Activated CD8-positive, alpha-beta memory T cell treated with anti-CD3 and anti-CD28 coated beads for 4 hours (primary cell): ENCODE results near the gene SCRT2.
"Not testable (repeated sequence)": the region's sequence is repeated elsewhere in the genome, so short reads cannot be mapped to it uniquely, and the experiment has no call there.

Experiments used
- DNase-seq, 2 donors: peaks; one replicate each; pipeline ENCODE4 v3.0.0-alpha.2; 2020; ENCODE audit warnings: low read depth in 2 of 2

The SCRT2 gene

DNA sequence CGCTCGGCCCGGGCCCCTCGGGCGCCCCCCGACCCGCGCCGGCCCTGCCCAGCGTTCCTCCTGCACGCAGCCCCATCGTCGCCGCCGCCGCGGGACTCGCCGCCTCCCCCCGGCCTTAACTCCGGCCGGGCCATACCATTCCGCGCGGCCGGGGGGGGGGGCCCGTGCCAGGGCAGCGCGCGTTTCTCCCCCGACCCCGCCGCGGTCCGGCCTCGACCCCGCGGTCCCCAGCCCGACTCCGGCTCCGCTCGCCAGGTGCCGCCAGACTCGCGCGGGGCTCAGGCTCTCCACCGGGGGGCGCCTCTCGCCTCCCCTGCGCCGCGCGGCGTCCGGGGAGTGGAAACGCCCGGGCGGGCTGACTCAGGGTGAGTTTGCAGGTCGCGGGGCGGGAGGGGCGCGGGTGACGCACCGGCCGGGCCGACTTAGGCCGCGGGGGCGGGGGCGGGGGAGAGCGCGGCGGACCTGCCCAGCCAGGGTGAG, 22.5 kb downstream of the SCRT2 start, which contains the start of gene SRXN1:
Gene SRXN1 (minus strand): TSS at position 91 of the 480 bp plus-strand sequence. CDS start 15 bp downstream, at position 76.
- peak; percentile 69 to 71 for DNase-seq

DNA sequence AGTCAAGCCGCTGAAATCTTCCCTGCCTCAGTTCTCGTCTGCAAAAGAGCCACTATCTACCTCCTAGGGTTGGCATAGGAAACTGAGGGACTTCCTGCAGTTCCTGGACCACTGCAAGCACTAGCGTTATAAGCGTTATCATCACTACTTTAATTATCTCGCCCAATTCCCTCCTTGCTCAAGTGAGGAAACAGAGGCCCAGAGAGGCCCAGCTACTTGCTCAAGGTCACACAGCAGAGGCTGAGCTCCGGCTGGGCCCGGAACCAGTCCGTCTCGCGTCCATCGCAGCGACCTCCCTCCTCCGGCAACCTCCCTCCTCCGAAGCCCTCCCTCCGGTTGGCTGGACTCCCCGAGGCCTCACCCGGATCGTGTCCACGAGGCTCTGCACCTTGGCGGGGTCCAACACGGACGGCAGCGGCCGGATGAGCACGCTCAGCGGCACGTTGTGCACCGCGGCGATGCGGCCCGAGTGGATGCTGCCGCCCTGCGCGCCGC, 22.9 kb downstream of the SCRT2 start:
- no peak for DNase-seq

DNA sequence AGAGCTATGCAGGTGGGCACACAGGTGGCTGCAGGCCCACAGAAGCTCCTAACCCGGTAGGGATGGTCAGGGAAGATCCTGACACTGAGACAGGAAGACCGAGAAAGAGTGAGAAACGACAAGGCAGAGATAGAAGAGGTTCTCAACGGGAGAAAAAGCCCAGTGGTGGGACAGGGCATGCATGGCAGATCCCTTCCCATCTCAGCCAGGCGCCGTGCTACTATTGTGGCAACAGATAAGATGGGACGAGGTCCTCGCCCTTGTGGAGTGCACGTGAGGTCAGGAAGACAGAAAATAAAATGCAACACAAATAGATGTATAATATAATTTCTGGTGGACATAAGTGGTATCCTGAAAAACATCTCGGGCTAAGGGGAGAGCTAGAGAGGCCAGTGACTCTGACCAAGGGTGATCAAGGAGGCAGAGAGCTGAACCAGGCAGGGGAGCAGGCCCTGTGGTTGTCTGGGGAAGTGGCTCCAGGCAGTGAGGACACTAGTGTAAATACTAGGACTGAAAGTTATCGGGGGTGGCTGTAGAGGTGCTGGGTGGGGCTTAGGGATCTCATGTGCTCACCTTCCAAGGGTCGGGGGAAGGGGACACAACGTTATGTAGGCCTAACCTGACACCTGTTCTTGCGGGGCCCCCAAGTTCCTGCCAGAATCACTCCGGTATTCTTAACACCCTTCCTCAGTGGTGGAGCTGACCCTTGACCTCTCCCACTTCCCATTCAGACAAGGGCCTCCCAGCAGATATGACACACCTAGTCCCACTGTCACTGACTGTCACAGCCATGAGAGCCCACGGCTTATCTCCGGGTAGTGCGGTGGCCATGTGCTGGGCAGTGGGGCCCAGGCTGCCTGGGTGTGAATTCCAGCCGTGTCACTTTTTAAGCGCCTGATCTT, 23.6 kb downstream of the SCRT2 start:
- no peak for DNase-seq

DNA sequence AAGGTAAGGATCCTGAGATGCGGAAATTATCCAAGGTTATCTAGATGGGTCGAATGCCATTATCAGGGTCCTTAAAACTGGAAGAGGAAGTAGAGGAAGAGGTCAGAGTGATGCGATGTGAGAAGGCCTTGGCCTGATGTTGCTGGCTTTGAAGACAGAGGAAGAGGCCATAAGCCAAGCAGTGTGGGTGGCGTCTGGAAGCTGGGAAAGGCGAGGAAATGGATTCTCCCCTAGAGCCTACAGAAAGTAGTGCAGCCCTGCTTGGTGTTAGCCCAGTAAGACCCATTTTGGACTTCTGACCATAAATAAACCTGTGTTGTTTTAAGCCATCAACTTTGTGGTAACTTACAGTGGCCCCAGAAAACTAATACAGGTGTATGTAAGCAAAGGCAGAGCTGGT, 24.6 kb downstream of the SCRT2 start:
- DNase-seq = no peak

DNA sequence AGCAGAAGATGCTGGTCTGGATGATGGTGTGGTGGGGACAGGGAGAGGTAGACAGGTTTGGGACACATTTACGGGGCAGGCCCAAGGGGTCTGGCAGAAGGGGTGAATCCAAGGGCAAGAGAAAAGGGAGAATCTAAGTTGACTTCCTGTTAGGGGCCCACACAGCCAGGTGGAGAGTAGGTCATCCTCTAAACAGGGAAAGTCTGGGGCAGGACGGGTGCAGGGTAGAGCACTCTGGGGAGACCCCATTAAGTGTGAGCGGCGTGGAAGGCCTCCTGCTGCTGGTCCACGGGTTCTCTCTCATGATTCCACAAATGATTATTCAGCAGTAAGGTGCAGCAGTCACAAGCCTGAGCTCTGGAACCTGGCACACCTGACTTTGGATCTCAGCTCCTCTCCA, 25.3 kb downstream of the SCRT2 start:
- DNase-seq = no peak

DNA sequence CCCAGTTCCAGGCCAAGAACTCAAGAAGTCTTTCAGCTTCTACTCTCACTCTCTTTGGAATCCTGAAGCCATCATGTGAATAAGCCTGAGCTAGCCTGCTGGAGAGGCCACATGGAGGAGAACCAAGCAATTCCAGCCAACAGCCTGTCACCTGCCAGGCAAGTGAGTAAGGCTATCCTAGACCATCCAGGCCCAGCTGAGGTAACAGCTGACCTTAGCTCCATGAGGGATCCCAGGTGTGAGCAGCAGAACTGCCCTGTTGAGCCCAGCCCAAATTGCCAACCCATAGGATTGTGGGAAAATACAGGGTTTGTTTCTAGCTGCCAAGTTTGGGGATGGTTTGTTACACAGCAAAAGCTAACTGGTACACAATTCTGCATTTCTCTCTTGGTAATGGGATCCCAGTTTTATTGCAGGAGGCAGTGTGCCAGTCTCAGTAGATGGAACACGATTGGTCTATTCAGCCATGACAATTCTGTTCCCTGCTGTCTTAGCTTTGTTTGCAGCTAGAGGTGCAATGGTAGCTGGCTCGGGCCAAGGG, 28.1 kb downstream of the SCRT2 start:
- no peak for DNase-seq

DNA sequence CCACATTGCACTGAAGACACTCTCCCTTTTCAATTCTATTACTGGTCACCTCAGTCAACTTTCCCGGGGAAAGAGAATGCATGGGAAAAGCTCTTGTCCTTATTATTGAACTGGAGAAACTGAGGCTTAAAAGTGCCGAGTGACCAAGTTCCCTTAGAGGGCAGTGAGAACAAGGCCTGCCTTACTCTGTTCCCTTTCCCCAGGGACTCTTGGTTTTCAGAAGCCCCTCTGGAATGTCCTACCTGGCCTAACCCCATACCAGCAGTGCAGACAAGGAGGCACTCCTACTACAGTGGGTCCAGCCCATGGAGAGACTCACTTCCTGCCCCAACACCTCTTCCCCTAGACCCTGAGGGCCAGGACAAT, 28.8 kb downstream of the SCRT2 start:
- DNase-seq = no peak

DNA sequence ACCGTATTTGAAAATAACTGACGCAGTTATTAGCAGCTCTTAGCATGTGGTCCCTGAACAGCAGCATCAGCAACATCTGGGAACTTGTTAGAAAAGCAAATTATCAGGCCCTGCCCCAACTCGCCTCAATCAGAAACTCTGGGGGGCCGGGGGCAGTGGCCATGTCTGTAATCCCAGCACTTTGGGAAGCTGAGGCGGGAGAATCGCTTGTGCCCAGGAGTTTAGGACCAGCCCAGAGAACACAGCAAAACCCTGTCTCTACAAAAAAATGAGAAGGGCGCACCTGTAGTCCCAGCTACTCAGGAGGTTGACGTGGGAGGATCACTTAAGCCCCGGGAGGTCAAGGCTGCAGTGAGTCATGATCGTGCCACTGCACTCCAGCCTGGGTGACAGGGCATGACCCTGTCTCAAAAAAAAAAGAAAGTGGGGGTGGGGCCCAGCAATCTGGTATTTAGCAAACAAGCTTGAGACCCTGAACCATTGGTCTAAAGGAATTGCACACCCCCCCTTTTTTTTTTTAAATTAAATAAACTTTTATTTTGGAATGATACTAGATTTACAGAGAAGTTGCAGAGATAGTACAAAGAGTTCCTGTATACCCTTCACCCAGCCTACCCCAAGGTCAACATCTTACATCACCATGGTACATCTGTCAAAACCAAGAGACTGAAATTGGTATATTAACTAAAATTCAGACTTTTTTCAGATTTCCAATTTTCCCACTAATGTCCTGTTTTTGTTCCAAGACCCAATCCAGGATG, 29.3 kb downstream of the SCRT2 start:
- DNase-seq = no peak

DNA sequence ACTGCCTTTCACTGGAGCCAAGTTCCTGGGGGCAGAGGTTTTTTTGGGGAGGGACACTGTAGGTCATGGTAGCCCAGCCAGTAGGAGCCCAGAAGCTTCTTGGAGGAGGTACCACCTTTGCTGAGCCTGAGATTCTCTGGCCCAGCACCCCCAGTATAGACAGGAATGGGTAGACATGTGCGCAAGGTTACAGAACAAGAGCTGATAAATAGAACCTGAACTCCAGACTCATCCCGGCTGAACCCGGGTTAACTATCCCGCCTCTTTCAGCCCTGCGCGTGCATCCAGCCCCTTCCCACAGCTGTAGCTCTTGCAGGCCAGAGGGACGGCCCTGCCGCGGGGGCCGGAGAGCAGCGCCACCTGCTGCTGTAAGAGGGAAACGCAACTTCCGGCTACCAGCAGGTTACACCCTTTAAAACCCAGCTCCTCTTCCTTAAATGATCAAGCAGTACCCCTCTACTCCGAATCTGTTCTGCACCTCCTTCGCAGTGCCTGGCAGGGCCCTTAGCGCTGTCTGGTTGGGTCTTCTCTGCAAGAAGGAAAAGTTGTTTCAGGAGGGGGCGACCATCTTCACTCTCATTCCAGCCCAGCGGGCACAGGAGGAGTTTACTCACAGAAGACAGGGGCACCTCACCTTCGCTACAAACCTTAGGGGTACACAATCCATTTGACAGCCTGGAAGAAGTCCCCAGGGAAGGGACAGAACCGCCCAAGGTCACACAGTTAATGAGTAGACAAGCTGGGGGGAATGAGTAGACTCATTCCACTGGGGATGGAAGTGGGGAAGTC, 30.1 kb downstream of the SCRT2 start:
- peak; percentile 22 to 31 for DNase-seq

DNA sequence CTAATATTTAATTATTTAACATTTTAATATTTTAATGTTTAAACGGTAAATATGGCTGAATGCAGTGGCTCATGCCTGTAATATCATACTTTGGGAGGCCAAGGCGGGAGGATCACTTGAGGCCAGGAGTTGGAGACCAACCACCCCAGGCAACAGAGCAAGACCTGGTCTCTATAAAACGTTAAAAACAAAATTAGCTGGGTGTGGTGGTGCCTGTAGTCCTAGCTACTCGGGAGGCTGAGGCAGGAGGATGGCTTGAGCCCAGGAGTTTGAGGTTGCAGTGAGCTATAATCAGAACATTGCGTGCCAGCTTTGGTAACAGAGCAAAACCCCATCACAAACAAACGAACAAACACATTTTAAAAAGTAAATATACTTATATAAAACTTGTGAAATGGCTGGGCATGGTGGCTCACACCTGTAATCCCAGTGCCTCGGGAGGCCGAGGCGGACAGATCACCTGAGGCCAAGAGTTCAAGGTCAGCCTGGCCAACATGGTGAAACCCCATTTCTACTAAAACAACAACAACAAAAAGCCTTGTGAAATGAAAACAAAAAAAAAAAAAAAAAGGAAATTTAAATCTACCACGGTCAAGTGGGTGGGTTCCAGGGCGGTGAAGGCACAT, 30.8 kb downstream of the SCRT2 start:
- DNase-seq = no peak

DNA sequence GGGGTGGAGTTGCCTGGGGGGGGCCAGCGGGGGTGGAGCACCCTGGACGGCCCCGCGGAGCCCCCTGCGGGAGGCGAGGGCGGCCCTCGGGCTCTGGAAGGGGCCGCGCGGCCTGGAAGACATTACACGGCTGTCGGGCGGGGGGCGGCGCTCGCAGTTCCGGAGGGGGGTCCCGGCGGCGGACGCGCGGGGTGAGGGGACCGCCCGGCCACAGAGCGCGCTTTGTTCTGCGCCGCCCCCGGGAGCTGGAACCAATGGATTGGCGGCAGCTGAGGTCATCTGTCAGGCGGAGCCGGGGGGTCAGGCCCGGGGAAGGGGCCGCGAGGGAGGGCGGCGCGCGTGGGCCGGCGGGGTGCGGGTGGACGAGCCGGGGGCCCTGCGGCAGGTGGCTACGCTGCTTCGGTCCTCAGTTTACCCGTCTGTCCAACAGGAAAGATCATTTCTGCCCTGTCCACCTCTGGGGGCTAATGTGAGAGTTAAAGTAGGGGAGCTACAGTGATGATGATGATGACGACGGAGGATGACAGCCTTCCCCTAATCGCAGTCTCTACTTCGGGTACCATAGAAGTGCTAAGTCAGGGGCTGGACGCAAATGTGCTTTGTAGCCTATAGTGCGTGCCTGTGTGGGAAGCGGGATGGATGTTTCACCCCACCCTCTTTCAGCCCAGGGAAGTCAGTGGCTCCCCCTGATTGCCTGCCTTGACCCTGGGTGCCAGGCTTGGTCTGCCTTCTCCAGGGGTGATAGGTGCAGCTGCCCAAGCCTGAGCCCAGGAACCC, 33.0 kb downstream of the SCRT2 start:
- no peak for DNase-seq

DNA sequence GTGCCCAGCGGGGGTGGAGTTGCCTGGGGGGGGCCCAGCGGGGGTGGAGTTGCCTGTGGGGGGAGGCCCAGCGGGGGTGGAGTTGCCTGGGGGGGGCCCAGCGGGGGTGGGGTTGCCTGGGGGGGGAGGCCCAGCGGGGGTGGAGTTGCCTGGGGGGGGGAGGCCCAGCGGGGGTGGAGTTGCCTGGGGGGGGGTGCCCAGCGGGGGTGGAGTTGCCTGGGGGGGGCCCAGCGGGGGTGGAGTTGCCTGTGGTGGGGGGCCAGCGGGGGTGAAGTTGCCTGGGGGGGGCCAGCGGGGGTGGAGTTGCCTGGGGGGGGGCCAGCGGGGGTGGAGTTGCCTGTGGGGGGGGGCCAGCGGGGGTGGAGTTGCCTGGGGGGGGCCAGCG, 33.6 kb downstream of the SCRT2 start:
- not testable (repeated sequence) for DNase-seq

DNA sequence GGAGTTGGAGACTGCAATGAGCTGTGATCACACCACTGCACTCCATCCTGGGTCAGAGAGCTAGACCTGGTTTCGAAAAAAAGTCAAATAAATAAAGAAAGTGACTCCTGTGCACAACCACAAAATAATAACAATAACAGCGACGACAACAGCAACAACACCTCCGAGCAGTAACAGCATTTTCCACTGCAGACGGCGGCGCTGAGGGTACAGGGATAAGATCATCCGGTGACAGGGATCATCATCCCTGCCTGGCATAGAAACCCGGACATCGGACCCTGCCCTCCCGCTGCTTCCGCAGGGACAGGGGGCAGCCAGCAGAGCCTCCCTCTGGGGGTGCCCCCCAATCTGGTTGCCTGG, 34.1 kb downstream of the SCRT2 start:
- no peak for DNase-seq

DNA sequence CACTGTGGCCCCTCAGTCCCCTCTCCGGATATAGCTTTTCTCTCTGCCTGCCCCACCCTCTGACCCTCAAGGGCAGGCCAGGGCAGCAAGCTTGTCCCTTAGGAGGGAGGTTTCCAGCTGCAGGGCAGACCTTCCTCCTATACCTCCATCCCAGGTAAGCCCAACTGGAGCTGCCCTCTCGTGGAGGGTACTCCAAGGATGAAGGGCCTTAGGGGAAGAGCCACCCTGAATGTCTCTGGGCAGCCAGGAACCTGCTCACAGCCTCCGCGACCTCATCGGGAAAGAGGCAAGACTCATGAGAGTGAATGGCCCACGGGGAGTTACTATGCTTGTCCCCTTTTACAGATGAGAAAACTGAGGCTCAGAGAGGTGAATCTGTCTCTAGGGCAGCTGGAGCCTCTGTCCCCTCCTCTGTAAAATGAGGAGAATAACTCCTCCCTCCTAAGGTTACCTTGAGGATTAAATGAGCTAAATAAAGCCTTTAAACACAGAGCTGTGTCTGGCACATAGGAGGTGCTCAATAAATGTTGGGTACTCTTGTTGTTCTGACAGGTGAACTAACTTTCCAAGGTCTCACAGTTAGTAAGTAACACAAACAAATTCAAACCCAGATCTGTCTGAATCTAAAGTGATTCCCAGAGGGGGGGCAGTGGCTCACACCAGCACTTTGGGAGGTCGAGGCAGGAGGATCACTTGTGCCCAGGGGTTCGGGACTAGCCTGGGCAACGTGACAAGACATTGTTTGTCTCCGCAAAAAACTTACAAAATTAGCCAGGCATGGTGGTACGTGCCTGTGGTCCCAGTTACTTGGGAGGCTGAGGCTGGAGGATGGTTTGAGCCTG, 34.7 kb downstream of the SCRT2 start:
- DNase-seq = no peak

DNA sequence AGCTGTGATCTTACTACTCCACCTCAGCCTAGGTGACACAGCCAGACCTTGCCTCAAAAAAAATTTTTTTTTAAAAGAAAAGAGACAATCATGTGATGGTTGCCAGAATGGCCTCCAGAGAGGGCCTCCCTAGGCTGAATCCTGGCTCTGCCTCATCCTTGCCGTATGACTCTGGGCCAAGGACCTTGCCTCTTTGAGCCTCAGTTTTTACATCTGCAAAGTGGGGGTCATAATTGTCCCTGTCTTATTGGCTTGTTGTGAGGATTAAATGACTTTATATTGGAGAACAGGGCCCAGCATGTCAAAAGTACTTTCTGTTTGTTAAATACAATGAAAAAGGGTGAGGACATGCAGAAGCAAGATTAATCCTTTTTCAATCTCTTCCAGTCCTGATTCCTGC, 37.0 kb downstream of the SCRT2 start:
- DNase-seq = no peak

DNA sequence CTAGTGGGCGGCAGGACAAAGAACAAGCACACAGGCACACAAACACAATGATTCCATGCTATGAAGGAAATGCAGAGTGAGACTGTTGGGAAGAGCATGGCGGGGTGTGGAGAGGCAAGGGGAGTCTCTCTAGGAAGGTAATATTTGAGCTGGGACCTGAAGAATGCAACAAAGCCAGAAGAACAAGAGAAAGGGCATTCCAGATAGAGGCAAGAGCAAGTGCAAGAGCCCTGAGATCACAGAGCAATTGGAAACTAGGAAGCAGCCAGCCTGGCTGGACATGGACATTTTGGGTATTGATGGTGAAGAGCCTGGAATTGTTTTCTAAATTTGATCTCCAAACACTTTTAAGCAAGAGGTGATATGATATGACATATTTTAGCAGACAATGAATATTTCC, 38.0 kb downstream of the SCRT2 start:
- DNase-seq = no peak

DNA sequence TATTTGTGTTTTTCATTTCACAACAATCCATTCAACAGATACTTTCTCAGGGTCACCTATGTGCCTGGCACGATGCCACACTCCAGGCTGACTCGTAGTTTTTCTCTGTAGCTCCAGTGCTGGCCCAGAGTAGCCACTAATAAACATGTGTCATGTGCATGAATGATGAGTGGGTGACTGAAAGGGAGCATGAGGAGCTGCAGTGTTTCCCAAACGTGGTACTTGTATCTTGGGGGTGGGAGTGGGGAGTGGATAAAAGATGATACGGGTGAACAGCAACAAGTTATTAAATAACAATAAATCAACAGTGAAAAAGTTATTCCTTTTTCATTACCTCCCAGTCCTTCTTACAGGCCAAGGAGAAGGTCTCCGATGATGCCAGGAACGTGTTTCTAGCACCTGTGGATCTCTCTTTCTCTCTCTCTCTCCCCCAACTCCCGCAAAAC, 39.7 kb downstream of the SCRT2 start:
- DNase-seq = no peak

DNA sequence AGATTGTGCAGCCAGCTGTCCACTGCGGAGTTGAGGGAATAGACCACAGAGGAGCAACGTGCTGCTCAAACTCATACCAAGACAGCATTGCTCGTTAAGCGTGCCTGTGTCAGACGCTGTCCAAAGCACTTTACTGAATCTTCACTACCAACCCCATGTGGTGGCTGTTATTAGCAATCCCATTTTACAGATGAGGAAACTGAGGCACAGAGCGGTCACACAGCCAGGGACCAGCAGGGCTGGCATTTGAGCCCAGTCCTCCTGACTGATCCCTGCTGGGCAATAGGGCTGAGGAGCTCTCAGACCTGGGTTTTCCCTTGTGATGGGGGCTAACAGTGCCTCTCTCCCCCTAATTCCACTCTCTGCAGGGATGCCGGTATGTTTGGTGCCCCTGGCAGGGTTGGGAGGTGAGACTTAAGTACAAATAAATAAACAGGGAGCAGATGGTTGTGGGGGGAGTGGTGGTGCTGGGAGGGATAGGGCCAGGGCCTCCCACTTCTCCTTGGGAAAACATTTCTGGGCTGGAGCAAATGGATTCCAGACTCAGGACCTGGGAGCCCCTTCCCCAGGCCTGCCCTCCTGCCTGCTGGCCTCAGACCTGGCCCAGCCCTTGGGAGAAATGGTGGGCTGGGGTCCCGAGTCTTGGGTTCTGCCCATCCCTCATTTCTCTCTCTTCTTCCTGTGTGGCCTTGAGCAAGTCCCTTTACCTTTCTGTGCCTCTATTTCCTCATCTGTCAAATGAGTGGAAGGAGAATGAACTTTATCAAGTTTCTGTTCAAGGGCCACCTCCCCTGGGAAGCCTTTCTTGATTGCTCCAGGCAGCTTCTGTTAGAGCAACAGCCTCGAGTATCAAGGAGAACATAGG, 40.3 kb downstream of the SCRT2 start:
- DNase-seq = no peak
